Naive thymus-derived CD4-positive, alpha-beta T cell (primary cell): ENCODE results near the gene DGKH. TPM values are rescaled to one million over a fixed set of nuclear protein-coding genes. Genes with fewer than 3 reads are reported as not detected.

ENCODE experiments used
- ATAC-seq: fragments of 150-1000 bp; cut with Tn5 transposase; 2 replicates; pipeline ENCODE4 v1.10.0; 2021; ENCODE audit warnings: mild to moderate bottlenecking, moderate library complexity
- CTCF ChIA-PET: fragments of 350-600 bp; sonication (Branson Sonifier 250); formaldehyde crosslinking; loops from one replicate; lab custom pipeline; 2021; ENCODE audit warnings: antibody characterized with exemption; lab: Charles Lee
- POLR2A ChIA-PET: fragments of 350-600 bp; sonication (Branson Sonifier 250); formaldehyde crosslinking; loops from one replicate; lab custom pipeline; 2021; ENCODE audit warnings: antibody characterized with exemption, inconsistent platforms; lab: Charles Lee
- DNase-seq, 9 donors: peaks; one replicate each; pipeline versions ENCODE4 v3.0.0 to v3.0.0-alpha.2; 2020 to 2022; ENCODE audit warnings: mixed read lengths in 1 of 9
- H3K27ac ChIP-seq: one replicate; pipeline ENCODE4 v1.7.0; 2013; ENCODE audit warnings: mild to moderate bottlenecking, low read depth, low read length, moderate library complexity
- H3K27me3 ChIP-seq, 2 donors: one replicate each; pipeline ENCODE4 v1.7.0; 2013; ENCODE audit warnings: low read length in 2 of 2, mild to moderate bottlenecking in 2 of 2, moderate library complexity in 2 of 2; ENCODE audit not compliant: control insufficient read depth in 2 of 2, insufficient read depth in 2 of 2
- H3K36me3 ChIP-seq, 3 experiments: 1 replicate in 2 of 3; 2 replicates in 1 of 3; pipeline ENCODE4 v1.7.0; 2013; ENCODE audit warnings: low read length in 3 of 3, mild to moderate bottlenecking in 3 of 3, moderate library complexity in 1 of 3; ENCODE audit not compliant: insufficient read depth in 3 of 3, control insufficient read depth in 2 of 3
- H3K4me1 ChIP-seq, 2 donors: one replicate each; pipeline ENCODE4 v1.7.0; 2013; ENCODE audit warnings: low read length in 2 of 2, mild to moderate bottlenecking in 2 of 2, moderate library complexity in 1 of 2; ENCODE audit not compliant: control insufficient read depth in 2 of 2, insufficient read depth in 2 of 2
- H3K4me3 ChIP-seq: 2 replicates; pipeline ENCODE4 v1.7.0; 2013; ENCODE audit warnings: mild to moderate bottlenecking, low read length
- H3K9me3 ChIP-seq, 3 experiments: 1 replicate in 2 of 3; 2 replicates in 1 of 3; pipeline ENCODE4 v1.7.0; 2013; ENCODE audit warnings: low read length in 3 of 3; ENCODE audit not compliant: control insufficient read depth in 2 of 3
- H3K27ac Mint-ChIP-seq, 9 donors: one replicate each; pipeline ENCODE4 v1.8.0; 2020 to 2022; ENCODE audit warnings: mixed read lengths in 9 of 9, mild to moderate bottlenecking in 8 of 9, moderate library complexity in 5 of 9, inconsistent platforms in 2 of 9
- H3K27me3 Mint-ChIP-seq, 5 donors: one replicate each; pipeline ENCODE4 v1.8.0; 2021 to 2022; ENCODE audit warnings: mixed read lengths in 5 of 5, mild to moderate bottlenecking in 1 of 5
- H3K36me3 Mint-ChIP-seq, 5 donors: one replicate each; pipeline ENCODE4 v1.8.0; 2020 to 2022; ENCODE audit warnings: mixed read lengths in 5 of 5, mild to moderate bottlenecking in 3 of 5, inconsistent platforms in 1 of 5
- H3K4me1 Mint-ChIP-seq, 7 donors: one replicate each; pipeline ENCODE4 v1.8.0; 2020 to 2022; ENCODE audit warnings: mixed read lengths in 7 of 7, mild to moderate bottlenecking in 3 of 7, inconsistent platforms in 1 of 7
- H3K4me3 Mint-ChIP-seq, 10 donors: one replicate each; pipeline ENCODE4 v1.8.0; 2020 to 2022; ENCODE audit warnings: mild to moderate bottlenecking in 10 of 10, mixed read lengths in 10 of 10, moderate library complexity in 6 of 10, inconsistent platforms in 2 of 10
- H3K9me3 Mint-ChIP-seq, 11 donors: one replicate each; pipeline ENCODE4 v1.8.0; 2020 to 2022; ENCODE audit warnings: mixed read lengths in 11 of 11, mild to moderate bottlenecking in 4 of 11, inconsistent platforms in 1 of 11, moderate library complexity in 1 of 11
- intact Hi-C, 2 donors: fragments of 100-400 bp; cut with micrococcal nuclease; formaldehyde crosslinking; loops; one replicate each; pipeline ENCODE4 v1.15.1; 2023
- polyA plus RNA-seq, 2 donors: library from polyadenylated mRNA; unstranded; fragments of 300-500 nt; fragmentation: Illumina TruSeq; gene quantifications; one replicate each; pipeline ENCODE4 v1.2.3, GENCODE V29; 2021
- total RNA-seq, 6 experiments: library from RNA in 5 of 6; stranded (reverse) in 5 of 6; gene quantifications; 1 replicate in 5 of 6; 2 replicates in 1 of 6; pipeline ENCODE4 v1.2.3 and lab custom pipeline; 2021 to 2026

DGKH gene
- total and polyA plus RNA-seq, 7 experiments from 2014 or later, result 0.85 to 16.4 (median 6.8) TPM

DNA sequence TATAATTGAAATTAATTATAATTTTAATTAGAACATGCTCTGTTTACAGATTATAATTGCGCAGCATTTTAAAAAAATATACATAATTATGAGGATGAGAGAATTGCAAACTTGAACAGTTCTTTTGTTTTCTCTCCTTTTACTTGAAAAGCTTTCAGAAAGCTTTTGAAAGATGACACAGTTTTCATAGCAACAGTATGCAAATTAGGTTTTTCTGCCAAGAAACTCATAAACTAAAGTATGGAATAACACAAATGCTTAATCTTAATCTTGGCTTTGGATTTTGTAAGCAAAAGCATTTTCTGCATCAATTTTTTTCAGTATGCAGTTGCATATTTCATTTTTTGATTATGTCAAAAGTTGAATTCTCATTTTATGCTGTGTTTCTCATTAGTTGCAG, 190.7 kb downstream of the DGKH start:
- no peaks in the 10 kb centered on the region for H3K4me1 ChIP-seq
- Mint-ChIP-seq H3K36me3 (peaks cover 0 to 10% (median 7%) of the 10 kb centered on the region in 5 donors), H3K4me3 (no peak overlapping the region), H3K27me3 (no peaks in the 10 kb centered on the region), H3K27ac (no peak overlapping the region), H3K9me3 (no peaks in the 10 kb centered on the region), H3K4me1 (no peaks in the 10 kb centered on the region)
- no peak overlapping the region for H3K4me3 ChIP-seq
- intact Hi-C loops, result no loop called here
- ATAC-seq (no peak), DNase-seq (no peak)
- H3K9me3 ChIP-seq, result no peaks in the 10 kb centered on the region
- no peak overlapping the region for H3K27ac ChIP-seq
- H3K27me3 ChIP-seq, result no peaks in the 10 kb centered on the region
- H3K36me3 ChIP-seq, result no peaks in the 10 kb centered on the region
- ChIA-PET CTCF (no interaction called here), POLR2A (no interaction called here)

- ATAC-seq (no peak), DNase-seq (no peak)
- no peak overlapping the region for H3K4me3 Mint-ChIP-seq
- H3K36me3 Mint-ChIP-seq, result peaks cover 0 to 10% (median 7%) of the 10 kb centered on the region in 5 donors
- H3K27ac ChIP-seq, result no peak overlapping the region
- H3K27me3 Mint-ChIP-seq, result no peaks in the 10 kb centered on the region
- no peaks in the 10 kb centered on the region for H3K4me1 Mint-ChIP-seq
- intact Hi-C loops, result no loop called here
- no peaks in the 10 kb centered on the region for H3K4me1 ChIP-seq
- H3K9me3 Mint-ChIP-seq, result no peaks in the 10 kb centered on the region
- no peaks in the 10 kb centered on the region for H3K36me3 ChIP-seq
- CTCF ChIA-PET, result no interaction called here
- H3K4me3 ChIP-seq, result no peak overlapping the region
- no peaks in the 10 kb centered on the region for H3K27me3 ChIP-seq
- POLR2A ChIA-PET, result no interaction called here
- H3K9me3 ChIP-seq, result no peaks in the 10 kb centered on the region
- no peak overlapping the region for H3K27ac Mint-ChIP-seq
Measured at GRCh38 chr13:42239644-42240043, 191.2 kb downstream of the DGKH start.

- Mint-ChIP-seq H3K4me1 (peaks cover 0 to 2% (median 0%) of the 10 kb centered on the region in 7 donors), H3K4me3 (no peak overlapping the region), H3K36me3 (peaks cover 0 to 5% (median 4%) of the 10 kb centered on the region in 5 donors), H3K27ac (no peak overlapping the region), H3K27me3 (peaks cover 0 to 3% (median 0%) of the 10 kb centered on the region in 5 donors), H3K9me3 (no peaks in the 10 kb centered on the region)
- DNase-seq (no peak), ATAC-seq (no peak)
- intact Hi-C loops, result no loop called here
- H3K27ac ChIP-seq, result no peak overlapping the region
- H3K4me3 ChIP-seq, result no peak overlapping the region
- POLR2A ChIA-PET, result no interaction called here
- CTCF ChIA-PET, result no interaction called here
- no peaks in the 10 kb centered on the region for H3K27me3 ChIP-seq
- no peaks in the 10 kb centered on the region for H3K36me3 ChIP-seq
- no peaks in the 10 kb centered on the region for H3K9me3 ChIP-seq
- H3K4me1 ChIP-seq, result no peaks in the 10 kb centered on the region
Measured at GRCh38 chr13:42246541-42246940, 198.1 kb downstream of the DGKH start.

GRCh38 chr13:42247883-42248282, 199.4 kb downstream of the DGKH start:
- ATAC-seq, result no peak
- H3K4me3 Mint-ChIP-seq, result no peak overlapping the region
- Histone ChIP-seq H3K36me3 (no peaks in the 10 kb centered on the region), H3K27me3 (no peaks in the 10 kb centered on the region), H3K4me1 (no peaks in the 10 kb centered on the region), H3K27ac (no peak overlapping the region), H3K9me3 (no peaks in the 10 kb centered on the region), H3K4me3 (no peak overlapping the region)
- no peak for DNase-seq
- peaks cover 0 to 2% (median 0%) of the 10 kb centered on the region in 7 donors for H3K4me1 Mint-ChIP-seq
- ChIA-PET CTCF (no interaction called here), POLR2A (no interaction called here)
- peaks cover 0 to 4% (median 4%) of the 10 kb centered on the region in 5 donors for H3K36me3 Mint-ChIP-seq
- H3K27ac Mint-ChIP-seq, result peak overlapping the region in 2 of 9 donors; percentile 15 to 56
- intact Hi-C loops, result no loop called here
- peaks cover 0 to 5% (median 0%) of the 10 kb centered on the region in 5 donors for H3K27me3 Mint-ChIP-seq
- no peaks in the 10 kb centered on the region for H3K9me3 Mint-ChIP-seq

GRCh38 chr13:42255886-42256285, 207.4 kb downstream of the DGKH start:
- peaks cover 0 to 8% of the 10 kb centered on the region in 2 donors for H3K4me1 ChIP-seq
- no peaks in the 10 kb centered on the region for H3K27me3 ChIP-seq
- intact Hi-C loops, result no loop called here
- ChIA-PET POLR2A (no interaction called here), CTCF (no interaction called here)
- H3K4me3 ChIP-seq, result no peak overlapping the region
- Mint-ChIP-seq H3K4me1 (peaks cover 3 to 16% (median 10%) of the 10 kb centered on the region in 7 donors), H3K36me3 (peaks cover 0 to 9% (median 4%) of the 10 kb centered on the region in 5 donors), H3K27me3 (peaks cover 0 to 5% (median 4%) of the 10 kb centered on the region in 5 donors), H3K4me3 (no peak overlapping the region), H3K9me3 (peaks cover 0 to 7% (median 0%) of the 10 kb centered on the region in 11 donors), H3K27ac (peak overlapping the region in 1 of 9 donors; percentile 51)
- no peaks in the 10 kb centered on the region for H3K36me3 ChIP-seq
- ATAC-seq, result no peak
- no peak for DNase-seq
- no peaks in the 10 kb centered on the region for H3K9me3 ChIP-seq
- H3K27ac ChIP-seq, result no peak overlapping the region

DNA sequence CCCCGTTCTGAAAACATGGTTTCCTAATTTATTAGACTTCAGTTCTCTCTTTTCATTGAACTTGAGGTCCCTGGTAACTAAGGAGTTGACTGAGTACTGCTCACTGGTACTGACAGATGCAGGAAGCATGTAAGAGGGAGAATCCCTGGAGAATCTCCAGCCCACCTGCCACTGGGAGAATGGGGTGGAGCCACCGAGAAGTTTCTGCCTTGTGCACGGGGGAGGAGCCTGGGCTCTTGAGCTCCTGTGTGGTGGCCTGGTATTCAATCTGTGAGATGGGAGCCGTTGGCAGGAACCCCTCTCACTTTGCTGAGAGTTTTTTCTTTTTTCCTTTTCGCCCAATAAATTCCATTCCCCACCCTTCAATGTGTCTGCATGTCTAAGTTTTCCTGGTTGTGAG, 210.3 kb downstream of the DGKH start:
- H3K36me3 Mint-ChIP-seq, result peaks cover 0 to 14% (median 5%) of the 10 kb centered on the region in 5 donors

DNA sequence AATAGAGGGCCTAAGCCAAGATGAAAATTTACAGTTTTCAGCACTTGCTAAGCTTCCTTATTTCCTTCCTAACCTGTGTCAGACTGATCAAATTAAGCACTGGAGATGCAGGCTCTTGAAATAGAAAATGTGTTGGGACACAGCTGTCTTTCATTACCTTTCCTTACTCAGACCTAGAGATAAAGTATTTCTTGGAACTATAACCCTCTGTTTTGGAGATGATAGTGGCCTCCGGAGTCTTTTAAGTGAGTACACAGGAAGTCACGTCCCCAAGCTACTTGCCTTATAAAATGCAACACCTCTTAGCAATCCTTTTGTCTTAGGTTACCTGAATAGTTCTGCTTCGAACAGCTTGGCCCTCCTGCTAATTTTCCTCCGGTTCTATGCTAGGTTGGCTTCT, 211.1 kb downstream of the DGKH start:
- no peaks in the 10 kb centered on the region for H3K27me3 ChIP-seq
- DNase-seq (peak in 1 of 9 donors; percentile 16), ATAC-seq (no peak)
- Mint-ChIP-seq H3K9me3 (peaks cover 0 to 9% (median 0%) of the 10 kb centered on the region in 11 donors), H3K4me3 (peak overlapping the region in 4 of 10 donors; percentile 5 to 31 (median 16)), H3K27me3 (peaks cover 4 to 14% (median 4%) of the 10 kb centered on the region in 5 donors), H3K36me3 (peaks cover 0 to 14% (median 5%) of the 10 kb centered on the region in 5 donors), H3K4me1 (peaks cover 3 to 16% (median 10%) of the 10 kb centered on the region in 7 donors), H3K27ac (peak overlapping the region in 6 of 9 donors; percentile 19 to 81 (median 61))
- H3K4me3 ChIP-seq, result no peak overlapping the region
- no peak overlapping the region for H3K27ac ChIP-seq
- intact Hi-C loops, result no loop called here
- ChIA-PET POLR2A (no interaction called here), CTCF (no interaction called here)
- H3K9me3 ChIP-seq, result no peaks in the 10 kb centered on the region
- H3K4me1 ChIP-seq, result peaks cover 0 to 8% of the 10 kb centered on the region in 2 donors
- no peaks in the 10 kb centered on the region for H3K36me3 ChIP-seq

More for the DNA sequence above, 210.3 kb downstream of the DGKH start:
- no peak for ATAC-seq
- Histone ChIP-seq H3K9me3 (no peaks in the 10 kb centered on the region), H3K27me3 (no peaks in the 10 kb centered on the region), H3K27ac (no peak overlapping the region), H3K4me1 (peaks cover 0 to 8% of the 10 kb centered on the region in 2 donors), H3K36me3 (no peaks in the 10 kb centered on the region), H3K4me3 (no peak overlapping the region)
- no peak for DNase-seq
- Mint-ChIP-seq H3K27ac (peak overlapping the region in 1 of 9 donors; percentile 34), H3K9me3 (peaks cover 0 to 9% (median 0%) of the 10 kb centered on the region in 11 donors), H3K27me3 (peaks cover 3 to 10% (median 4%) of the 10 kb centered on the region in 5 donors), H3K4me3 (no peak overlapping the region), H3K4me1 (peaks cover 3 to 16% (median 10%) of the 10 kb centered on the region in 7 donors)
- intact Hi-C loops, result no loop called here
- ChIA-PET CTCF (no interaction called here), POLR2A (no interaction called here)
